SU-DHL-6 (cell line): Measurements from ENCODE around the gene TRPM1.

ENCODE experiments used
- H2AFZ ChIP-seq: fragments of 200-600 bp; sonication (generic); 2 replicates; pipeline ENCODE4 v1.6.1; 2014; ENCODE audit warnings: low read depth, mild to moderate bottlenecking, moderate library complexity, mixed read lengths, antibody characterized with exemption, low read length; ENCODE audit not compliant: severe bottlenecking
- H3F3A ChIP-seq: fragments of 200-600 bp; shearing (Covaris generic); 2 replicates; pipeline ENCODE4 v1.6.0; 2016; ENCODE audit warnings: antibody characterized with exemption, mild to moderate bottlenecking; ENCODE audit not compliant: insufficient read depth
- H3K27ac ChIP-seq: fragments of 200-600 bp; sonication (generic); 2 replicates; pipeline ENCODE4 v1.5.1; 2016; ENCODE audit warnings: low read depth, mild to moderate bottlenecking, low read length, moderate library complexity, mixed read lengths
- H3K27me3 ChIP-seq: fragments of 200-600 bp; sonication (generic), shearing (Covaris generic); 2 replicates; pipeline ENCODE4 v1.6.0; 2014; ENCODE audit warnings: mild to moderate bottlenecking, low read length
- H3K36me3 ChIP-seq: fragments of 200-600 bp; sonication (generic); 2 replicates; pipeline ENCODE4 v1.6.1; 2014; ENCODE audit warnings: mild to moderate bottlenecking, low read length, mixed read lengths
- H3K4me2 ChIP-seq: fragments of 300-600, 200-600 bp; shearing (Covaris generic), sonication (generic); 2 replicates; pipeline ENCODE4 v1.6.0; 2014; ENCODE audit warnings: low read length, low read depth, mild to moderate bottlenecking; ENCODE audit not compliant: poor library complexity, severe bottlenecking
- H3K4me3 ChIP-seq: fragments of 200-600 bp; sonication (generic); 2 replicates; pipeline ENCODE4 v1.5.1; 2014; ENCODE audit warnings: antibody characterized with exemption, low read length, mild to moderate bottlenecking, mixed read lengths; ENCODE audit not compliant: insufficient read depth, poor library complexity, severe bottlenecking
- H3K79me2 ChIP-seq: fragments of 200-600 bp; sonication (generic); 2 replicates; pipeline ENCODE4 v1.6.1; 2014; ENCODE audit warnings: mild to moderate bottlenecking, low read length, moderate library complexity; ENCODE audit not compliant: insufficient read depth
- H3K9ac ChIP-seq: fragments of 200-600 bp; sonication (generic); 2 replicates; pipeline ENCODE4 v1.7.0; 2014; ENCODE audit warnings: mild to moderate bottlenecking, low read length
- H3K9me2 ChIP-seq: fragments of 200-600 bp; sonication (generic); replicated peaks from 2 replicates; pipeline ENCODE4 v1.6.1; 2014; ENCODE audit warnings: low read length; ENCODE audit not compliant: insufficient read depth
- H3K9me3 ChIP-seq: fragments of 200-600 bp; sonication (generic); 2 replicates; pipeline ENCODE4 v1.6.1; 2014; ENCODE audit warnings: low read length, mixed read lengths; ENCODE audit not compliant: insufficient read depth
- H4K20me1 ChIP-seq: fragments of 200-600 bp; sonication (generic); 2 replicates; pipeline ENCODE4 v1.6.1; 2014; ENCODE audit warnings: low read depth, mild to moderate bottlenecking, antibody characterized with exemption, low read length, moderate library complexity, mixed read lengths
- CTCF ChIP-seq: fragments of 200-600 bp; sonication (generic); IDR thresholded peaks from one replicate; pipeline ENCODE4 v1.5.1; 2017; ENCODE audit warnings: antibody characterized with exemption, mild to moderate bottlenecking, low read length, moderate library complexity; ENCODE audit not compliant: insufficient read depth, poor library complexity, severe bottlenecking
- EZH2phosphoT487 ChIP-seq: fragments of 200-600 bp; sonication (generic), shearing (Covaris generic); conservative IDR thresholded peaks from 2 replicates; pipeline ENCODE4 v1.6.1; 2018; ENCODE audit warnings: mild to moderate bottlenecking, antibody characterized with exemption, low read length, moderate library complexity, mixed read lengths

TRPM1 gene

DNA sequence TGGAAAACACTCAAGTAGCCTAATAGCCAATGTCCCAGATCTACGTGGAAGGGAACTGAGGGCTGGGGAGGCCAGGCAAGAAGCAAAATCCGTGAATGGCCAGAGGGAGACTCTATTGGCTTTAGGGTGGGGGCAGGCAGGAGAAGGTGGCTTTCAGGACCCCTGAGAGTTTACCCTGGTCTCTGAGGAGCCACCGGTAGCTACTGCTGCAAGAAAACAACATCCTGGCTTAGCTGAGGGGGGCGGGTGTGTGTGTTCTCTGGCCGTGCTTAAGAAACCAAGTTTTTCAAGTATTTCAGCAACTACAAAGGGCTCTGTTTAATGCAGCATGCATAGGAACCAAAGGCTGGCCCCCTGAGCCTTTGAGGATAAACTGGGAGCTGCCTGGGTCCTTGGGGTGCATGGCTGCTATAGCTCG is 47.6 kb upstream of the TRPM1 start:
- no peak overlapping the region for H2AFZ ChIP-seq
- H3K9me2 ChIP-seq: no peaks in the 10 kb centered on the region
- no peaks in the 10 kb centered on the region for H3K36me3 ChIP-seq
- no peak overlapping the region for H3K4me3 ChIP-seq
- H3K79me2 ChIP-seq: no peaks in the 10 kb centered on the region
- no peak overlapping the region for H3K4me2 ChIP-seq
- H3K9me3 ChIP-seq: no peaks in the 10 kb centered on the region
- H3K9ac ChIP-seq: no peak overlapping the region
- H4K20me1 ChIP-seq: no peaks in the 10 kb centered on the region
- no peaks in the 10 kb centered on the region for H3K27me3 ChIP-seq
- no peak for TF ChIP-seq CTCF
- no peak for TF ChIP-seq EZH2phosphoT487
- no peaks in the 10 kb centered on the region for H3F3A ChIP-seq
- H3K27ac ChIP-seq: no peak overlapping the region

DNA sequence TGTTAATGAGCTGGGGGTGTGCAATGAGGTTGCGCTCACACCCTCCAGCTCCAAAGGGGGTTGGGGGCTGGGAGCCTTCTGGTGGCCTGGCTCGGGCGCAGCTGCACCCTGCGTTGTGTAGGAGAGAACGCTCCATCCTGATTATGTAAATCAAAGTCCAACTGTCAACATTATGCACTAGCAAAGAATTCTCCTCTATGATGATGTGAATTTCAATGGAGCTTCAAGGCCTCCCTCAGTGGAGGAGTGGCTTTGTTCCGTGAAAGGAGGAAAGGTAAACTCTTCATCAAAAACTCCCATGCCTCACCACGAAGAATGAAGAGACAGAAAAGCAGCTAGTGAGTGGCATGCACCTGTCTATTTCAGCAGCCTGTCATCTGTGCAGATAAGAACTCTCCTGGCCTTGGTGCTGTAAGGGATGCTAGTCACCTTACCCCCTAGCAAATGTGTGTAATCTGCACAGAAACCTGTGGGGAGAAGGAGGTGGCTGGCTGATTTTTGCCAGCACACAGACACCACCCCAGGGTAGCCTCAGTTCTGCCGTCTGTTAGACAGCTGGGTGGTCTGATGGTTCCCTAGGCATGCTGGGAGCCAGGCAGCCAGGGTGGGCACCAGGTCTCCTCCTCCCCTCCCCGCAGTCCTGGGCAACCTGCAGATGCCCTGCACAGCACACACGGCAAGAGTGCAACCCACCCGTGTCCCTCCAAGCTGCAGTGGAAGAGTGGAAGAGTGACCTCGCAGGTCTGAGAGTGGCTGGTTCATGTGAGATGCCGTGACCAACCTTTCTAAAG is 47.0 kb upstream of the TRPM1 start:
- Histone ChIP-seq H3K4me3 (no peak overlapping the region), H3K4me2 (no peak overlapping the region)

DNA sequence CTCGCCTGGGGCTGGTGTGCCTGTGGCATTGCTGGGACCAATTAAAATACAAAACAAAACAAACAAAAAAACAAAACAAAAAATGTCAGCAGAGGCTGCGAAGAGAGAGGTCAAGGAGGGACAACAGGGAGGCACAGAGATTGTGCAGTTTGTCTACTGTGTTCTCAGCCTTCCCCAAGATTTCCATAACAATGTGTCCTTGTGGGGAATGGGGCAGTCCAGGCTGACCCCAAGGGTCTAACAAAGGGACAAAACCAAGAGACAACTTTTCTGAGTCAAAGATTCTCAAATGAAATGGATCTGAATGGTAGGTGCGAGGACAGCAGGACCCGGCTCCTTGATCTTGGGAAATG is 46.4 kb upstream of the TRPM1 start:
- Histone ChIP-seq H3K9me3 (no peaks in the 10 kb centered on the region), H3K4me2 (no peak overlapping the region), H3K79me2 (no peaks in the 10 kb centered on the region), H3K9me2 (no peaks in the 10 kb centered on the region), H4K20me1 (no peaks in the 10 kb centered on the region), H3K27me3 (no peaks in the 10 kb centered on the region), H3K27ac (no peak overlapping the region), H3F3A (no peaks in the 10 kb centered on the region), H3K4me3 (no peak overlapping the region), H2AFZ (no peak overlapping the region), H3K9ac (no peak overlapping the region), H3K36me3 (no peaks in the 10 kb centered on the region)
- TF ChIP-seq EZH2phosphoT487: no peak
- no peak for TF ChIP-seq CTCF

More for the DNA sequence above, 47.0 kb upstream of the TRPM1 start:
- TF ChIP-seq CTCF: no peak
- TF ChIP-seq EZH2phosphoT487: no peak
- H3F3A ChIP-seq: no peaks in the 10 kb centered on the region
- no peak overlapping the region for H2AFZ ChIP-seq
- H3K27me3 ChIP-seq: no peaks in the 10 kb centered on the region
- H3K9me2 ChIP-seq: no peaks in the 10 kb centered on the region
- no peaks in the 10 kb centered on the region for H3K79me2 ChIP-seq
- no peaks in the 10 kb centered on the region for H4K20me1 ChIP-seq
- H3K36me3 ChIP-seq: no peaks in the 10 kb centered on the region
- no peaks in the 10 kb centered on the region for H3K9me3 ChIP-seq
- H3K27ac ChIP-seq: no peak overlapping the region
- no peak overlapping the region for H3K9ac ChIP-seq
